GM12873 (cell line): Measurements from ENCODE around the gene LINC00305.

Experiments used
- CTCF ChIP-seq: IDR thresholded peaks from 2 replicates; pipeline ENCODE4 v1.5.1; 2012; ENCODE audit warnings: low read depth, mild to moderate bottlenecking, moderate library complexity, low read length, control low read depth; ENCODE audit not compliant: insufficient read depth; ENCODE audit errors: missing control alignments

LINC00305 gene

GRCh38 chr18:64099244-64099643, 49.6 kb downstream of the LINC00305 start:
- TF ChIP-seq CTCF = no peak

- no peak for TF ChIP-seq CTCF
Observed at GRCh38 chr18:64097497-64097896, 51.4 kb downstream of the LINC00305 start.

GRCh38 chr18:64095056-64095455, 53.8 kb downstream of the LINC00305 start:
- TF ChIP-seq CTCF = no peak

- TF ChIP-seq CTCF = no peak
Observed at GRCh38 chr18:64094210-64094609, 54.7 kb downstream of the LINC00305 start.

- no peak for TF ChIP-seq CTCF
Observed at GRCh38 chr18:64091526-64091925, 57.4 kb downstream of the LINC00305 start.

GRCh38 chr18:64090876-64091275, 58.0 kb downstream of the LINC00305 start:
- no peak for TF ChIP-seq CTCF

GRCh38 chr18:64083916-64084315, 65.0 kb downstream of the LINC00305 start:
- no peak for TF ChIP-seq CTCF
